UCSD-AML1 (cell line): ENCODE measurements around the gene SP7.
"Not testable (repeated sequence)": the region's sequence is repeated elsewhere in the genome, so short reads cannot be mapped to it uniquely, and the experiment has no call there.

Experiments used
- DNase-seq: peaks from one replicate; lab custom pipeline; 2025; ENCODE audit not compliant: unreplicated experiment; lab: John Stamatoyannopoulos, UW

The SP7 gene

GRCh38 chr12:53347905-53348304, 11.8 kb upstream of the SP7 start:
- no peak for DNase-seq

DNA sequence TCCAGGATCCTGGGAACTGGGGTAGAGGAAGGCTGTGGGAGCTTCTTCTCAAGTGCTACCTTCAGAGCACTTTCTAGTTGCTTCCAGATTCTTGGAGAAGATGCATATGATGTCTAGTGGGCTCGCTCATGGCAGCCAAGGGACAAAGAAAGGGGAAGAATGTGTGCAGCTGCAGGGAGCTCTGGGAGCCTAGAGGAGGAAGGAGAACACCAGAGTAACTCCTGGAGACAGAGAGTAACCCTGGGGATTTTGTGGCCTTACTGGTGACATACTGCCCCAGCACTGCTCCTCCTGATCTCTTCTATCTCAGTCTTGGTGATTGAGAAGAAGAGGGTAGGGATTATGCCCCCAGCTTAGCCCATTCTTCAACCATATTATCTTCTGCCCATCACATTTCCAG, 10.3 kb upstream of the SP7 start:
- DNase-seq: no peak

- DNase-seq: peak; percentile 59
Observed at GRCh38 chr12:53345486-53346188, 9.5 kb upstream of the SP7 start.

- DNase-seq: peak; percentile 84
Observed at GRCh38 chr12:53344824-53345485, 8.8 kb upstream of the SP7 start.

GRCh38 chr12:53344487-53344823, 8.3 kb upstream of the SP7 start:
- DNase-seq: no peak

DNA sequence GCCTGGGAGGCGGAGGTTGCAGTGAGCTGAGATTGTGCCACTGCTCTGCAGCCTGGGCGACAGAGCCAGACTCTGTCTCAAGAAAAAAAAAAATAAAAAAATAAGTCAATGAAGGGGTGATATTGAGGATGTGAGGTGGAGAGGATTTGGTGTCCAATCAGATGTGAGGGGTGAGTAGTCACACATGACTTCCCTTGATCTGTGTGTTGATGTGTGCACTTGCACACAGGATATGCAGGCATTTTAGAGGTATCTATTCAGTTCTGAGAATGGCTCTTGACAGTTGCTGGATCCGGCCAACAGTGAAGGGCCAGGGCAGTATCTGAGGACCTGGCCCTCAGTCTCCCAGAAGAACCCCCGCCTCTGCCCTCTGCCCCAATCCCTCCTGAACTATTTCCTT, 7.8 kb upstream of the SP7 start:
- no peak for DNase-seq

DNA sequence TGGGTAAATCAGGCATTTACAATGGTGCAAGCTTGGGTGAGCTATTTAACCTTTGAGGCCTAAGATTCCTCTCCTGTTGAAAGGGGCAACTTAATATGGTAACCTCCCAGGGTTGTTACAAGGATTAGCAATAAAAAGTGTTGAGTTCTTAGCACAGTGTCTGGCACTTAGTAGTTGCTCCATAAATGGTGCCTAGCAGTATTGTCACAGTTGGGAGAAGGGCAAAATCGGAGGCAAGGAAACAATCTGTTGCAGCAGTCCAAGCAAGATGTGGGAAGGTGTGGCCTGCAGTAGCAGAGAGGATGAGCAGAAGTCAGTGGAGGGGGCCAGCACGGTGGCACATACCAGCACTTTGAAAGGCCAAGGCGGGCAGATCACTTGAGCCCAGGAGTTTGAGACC, 7.3 kb upstream of the SP7 start:
- DNase-seq: no peak

DNA sequence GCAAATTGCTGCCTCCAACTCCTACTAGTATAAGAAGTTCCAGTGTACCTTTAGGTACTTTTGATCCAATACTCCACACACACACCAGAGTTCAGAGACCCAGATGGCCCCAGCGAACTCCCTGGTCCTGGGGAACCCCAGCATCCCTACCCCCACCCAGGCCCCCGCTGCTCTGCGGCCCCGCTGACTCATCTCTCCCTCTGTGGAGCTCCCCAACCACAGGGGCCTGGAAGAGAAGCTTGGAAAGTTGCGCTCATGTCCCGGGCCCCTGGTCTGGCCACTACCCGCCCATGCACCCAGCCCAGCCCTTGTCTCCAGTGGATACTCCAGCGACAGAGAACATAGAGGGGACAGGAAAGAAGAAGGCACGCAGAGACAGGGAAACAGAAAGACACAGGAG, 4.2 kb upstream of the SP7 start:
- no peak for DNase-seq

DNA sequence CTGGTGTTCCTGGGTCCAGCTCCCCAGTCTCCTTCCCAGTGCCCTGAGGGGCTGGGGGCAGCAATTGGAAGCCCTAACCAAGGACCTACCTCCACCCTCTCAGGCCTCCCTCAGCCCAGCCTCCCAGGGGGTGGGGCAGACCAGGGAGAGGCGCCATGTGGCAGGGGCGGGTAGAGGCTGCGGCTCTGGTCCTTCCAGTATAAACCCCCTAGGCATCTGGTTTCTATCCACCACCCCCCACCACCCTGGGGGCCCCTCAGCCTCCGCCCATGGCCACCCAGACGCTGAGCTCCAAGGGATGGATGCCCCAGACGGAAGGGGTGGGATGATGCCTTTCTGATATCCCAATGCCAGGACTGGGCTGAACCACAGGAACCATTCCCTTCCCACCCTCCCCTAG, 2.8 kb upstream of the SP7 start:
- DNase-seq: no peak

DNA sequence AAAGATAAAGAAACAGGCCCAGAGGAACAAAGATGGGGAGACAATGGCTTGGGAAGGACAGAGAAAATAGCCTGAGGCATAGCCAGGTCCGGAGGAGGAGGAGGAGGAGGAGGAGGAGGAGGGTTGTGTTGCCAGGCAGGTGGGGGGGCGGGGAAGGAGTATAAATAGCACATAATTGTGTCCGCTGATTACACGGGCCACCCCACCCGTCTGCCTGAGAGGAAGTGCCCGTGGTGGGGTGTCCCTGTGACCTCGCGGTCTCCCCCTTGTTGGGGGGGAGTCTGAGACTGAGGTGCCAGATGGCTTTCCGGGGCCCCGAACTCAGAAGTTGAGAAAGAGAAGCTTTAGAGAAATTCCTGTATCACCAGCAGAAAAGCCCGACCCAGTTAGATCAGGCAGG, 1.9 kb upstream of the SP7 start:
- no peak for DNase-seq

DNA sequence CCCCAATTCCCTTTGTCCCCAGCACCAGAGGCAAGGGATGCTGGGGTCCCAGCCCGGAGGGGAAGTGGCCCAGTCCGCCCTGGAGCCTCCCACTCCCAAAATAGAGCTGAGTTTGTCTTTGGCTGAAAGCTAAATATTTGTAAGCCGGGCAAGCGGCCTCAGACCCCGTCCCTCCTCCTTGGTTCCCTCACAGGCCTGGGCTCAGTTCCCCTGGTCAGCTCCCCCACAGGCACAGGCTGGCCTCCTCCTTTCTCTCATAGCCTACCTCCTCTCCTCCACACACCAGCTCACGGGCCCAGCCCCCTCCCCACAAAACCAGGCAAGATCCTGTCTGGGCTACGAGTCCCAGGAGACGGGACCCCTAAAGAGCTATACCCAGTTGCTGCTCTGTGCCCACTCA, 1.3 kb downstream of the SP7 start:
- no peak for DNase-seq

GRCh38 chr12:53333845-53334244, 2.3 kb downstream of the SP7 start:
- DNase-seq: no peak

- no peak for DNase-seq
Observed at GRCh38 chr12:53333289-53333688, 2.9 kb downstream of the SP7 start.

- DNase-seq: no peak
Observed at GRCh38 chr12:53332744-53333143, 3.4 kb downstream of the SP7 start.

DNA sequence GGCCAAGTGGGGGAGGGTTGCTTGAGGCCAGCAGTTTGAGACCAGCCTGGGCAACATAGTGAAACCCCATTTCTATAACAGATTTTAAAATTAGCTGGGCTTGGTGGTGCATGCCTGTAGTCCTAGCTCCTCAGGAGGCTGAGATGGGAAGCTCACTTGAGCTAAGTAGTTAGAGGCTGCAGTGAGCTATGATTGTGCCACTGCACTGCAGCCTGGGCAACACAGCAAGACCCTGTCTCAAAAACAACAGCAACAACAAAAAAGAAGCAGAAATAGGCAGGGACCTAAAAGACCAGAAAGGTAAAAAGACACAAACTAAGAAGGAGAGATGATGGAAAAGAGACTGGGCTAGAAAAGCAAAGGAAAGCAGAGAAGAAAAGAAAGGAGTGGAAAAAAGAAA, 3.8 kb downstream of the SP7 start:
- not testable (repeated sequence) for DNase-seq

DNA sequence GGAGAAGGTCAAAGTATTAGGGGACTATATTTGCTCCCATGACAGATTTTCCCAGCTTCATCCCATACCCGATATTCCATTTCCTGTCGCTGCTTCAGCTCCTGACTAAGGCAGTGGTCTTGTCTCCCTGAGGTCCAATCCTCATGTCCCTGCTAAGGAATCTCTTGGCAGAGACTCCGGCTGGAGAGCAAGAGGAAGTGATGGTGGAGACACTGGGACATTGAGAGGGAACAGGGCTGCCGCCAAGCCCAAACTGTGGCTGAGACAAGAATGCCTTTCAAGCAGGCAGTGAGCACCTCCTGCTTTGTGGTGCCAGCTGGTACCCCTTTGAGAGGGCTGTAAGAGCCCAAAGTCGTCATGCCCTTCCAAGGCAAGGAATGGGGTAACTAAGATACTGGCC, 5.5 kb downstream of the SP7 start:
- no peak for DNase-seq

GRCh38 chr12:53328043-53328435, 8.1 kb downstream of the SP7 start:
- DNase-seq: no peak

GRCh38 chr12:53327435-53328042, 8.6 kb downstream of the SP7 start:
- no peak for DNase-seq

DNA sequence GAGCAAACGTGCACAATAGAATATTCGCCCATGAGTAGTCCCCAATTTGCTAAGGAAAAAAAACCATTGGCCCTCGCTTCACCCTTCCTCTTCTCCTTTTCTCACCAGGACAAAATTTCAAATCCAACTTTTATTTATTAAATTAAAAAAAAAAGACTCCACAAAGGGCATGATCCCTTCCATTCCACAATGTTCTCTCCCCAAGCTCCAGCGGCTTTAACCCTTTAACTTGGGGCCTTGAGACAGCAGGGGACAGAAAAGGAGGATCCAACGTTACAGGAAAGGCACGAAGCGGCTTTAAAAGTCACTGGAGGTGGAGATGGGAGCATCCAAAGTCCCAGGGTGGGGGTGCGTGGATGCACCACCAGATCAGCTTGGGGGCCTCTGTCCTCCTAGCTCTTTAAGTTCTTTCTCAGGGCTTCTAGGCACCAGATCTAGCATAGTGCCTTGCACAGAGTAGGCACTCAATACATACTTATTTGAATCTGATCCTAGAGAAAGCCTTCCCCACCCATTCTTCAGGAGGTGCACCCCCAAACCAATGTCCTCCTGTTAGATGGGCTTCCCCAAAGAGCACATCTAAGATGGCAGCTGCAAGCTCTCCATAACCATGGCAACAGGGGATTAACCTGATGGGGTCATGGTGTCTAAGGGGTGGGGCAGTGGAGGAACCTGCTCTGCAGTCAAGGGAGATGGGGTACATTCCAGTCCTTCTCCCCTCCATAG, 9.5 kb downstream of the SP7 start:
- DNase-seq: no peak

DNA sequence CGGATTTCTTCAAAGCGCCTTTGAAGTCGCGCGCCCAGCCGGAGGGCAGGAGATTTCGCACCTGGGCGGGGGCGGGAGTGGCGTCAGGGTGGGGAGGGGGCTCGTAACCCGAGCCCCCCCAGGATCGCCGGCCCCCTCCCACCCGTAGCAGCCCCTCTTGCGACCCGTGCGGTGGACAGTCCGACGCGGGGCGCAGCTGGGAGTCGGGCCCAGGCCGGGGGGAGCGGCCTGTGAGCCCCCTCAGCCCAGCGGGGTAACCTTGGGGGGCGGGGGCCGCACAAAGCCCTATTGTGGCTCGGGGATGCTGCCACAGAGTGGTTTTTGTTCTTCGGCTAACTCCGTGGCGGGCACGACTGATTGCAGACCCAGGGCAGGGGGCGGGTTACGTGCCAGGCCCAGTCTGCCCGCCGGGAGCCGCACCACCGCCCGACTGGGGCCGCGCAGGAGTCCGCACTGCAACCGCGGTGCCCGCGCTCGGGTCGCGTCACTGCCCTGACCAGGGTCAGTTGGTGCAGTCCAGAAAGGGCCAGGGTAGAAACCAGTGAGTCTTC, 10.6 kb downstream of the SP7 start:
- no peak for DNase-seq

GRCh38 chr12:53324779-53325510, 11.2 kb downstream of the SP7 start:
- DNase-seq: peak; percentile 89
